ENCODE data around the gene TRAPPC11. TPM values are rescaled to one million over a fixed set of nuclear protein-coding genes. Genes with fewer than 3 reads are reported as not detected.

Gene TRAPPC11
- total and polyA plus RNA-seq, 2 of the 13 experiments (the other 11 are each of a cell fraction or from before 2014, with no cell fraction given): 18.0 to 23.2 TPM

- TF ChIP-seq ATF4 (CRISPR knock-in tag; IDR thresholded peaks at IDR 0.05) (peak in 1 of 2 experiments; percentile 73; a peak in 1 of 4 replicates), JUND (CRISPR knock-in tag; IDR thresholded peaks at IDR 0.05) (no peak), GPBP1L1 (CRISPR knock-in tag; IDR thresholded peaks at IDR 0.05) (no peak), ZNF891 (CRISPR knock-in tag; IDR thresholded peaks at IDR 0.05) (no peak), TRAFD1 (CRISPR knock-in tag; IDR thresholded peaks at IDR 0.05; ENCODE audit: borderline replicate concordance) (no peak), ZNF543 (CRISPR knock-in tag; IDR thresholded peaks at IDR 0.05) (0 out of 2 replicates have a peak, but pooled peaks have one; percentile 37), ZFYVE20 (CRISPR knock-in tag; IDR thresholded peaks at IDR 0.05; ENCODE audit: borderline replicate concordance, low read depth) (no peak), SRSF4 (IDR thresholded peaks at IDR 0.05; ENCODE audit: low read depth, low read length, poor library complexity, severe bottlenecking) (no peak), HDAC2 (CRISPR knock-in tag; IDR thresholded peaks at IDR 0.05) (peak; percentile 96), HOXA7 (CRISPR knock-in tag; IDR thresholded peaks at IDR 0.05) (no peak), TFE3 (CRISPR knock-in tag; IDR thresholded peaks at IDR 0.05) (peak; percentile 89), ZNF609 (CRISPR knock-in tag; IDR thresholded peaks at IDR 0.05; ENCODE audit: borderline replicate concordance) (peak; percentile 85; the same call in 1 of the 2 replicates), MED1 (CRISPR knock-in tag; IDR thresholded peaks at IDR 0.05) (peak; percentile 67), FOXK1 (CRISPR knock-in tag; IDR thresholded peaks at IDR 0.05; ENCODE audit: borderline replicate concordance, low read depth) (peak; percentile 80; the same call in 1 of the 2 replicates), HDAC1 (CRISPR knock-in tag; IDR thresholded peaks at IDR 0.05) (peak; percentile 71), AGO1 (IDR thresholded peaks at IDR 0.05; ENCODE audit: low read depth, low read length, poor library complexity, severe bottlenecking) (no peak), PBX3 (CRISPR knock-in tag; IDR thresholded peaks at IDR 0.05; ENCODE audit: borderline replicate concordance) (no peak)
These were observed 40.4 kb upstream of the TRAPPC11 start (continued) for GRCh38 chr4:183618681-183619080.
